GM18526 (cell line): ENCODE data around the gene FAM171A1.

ENCODE experiments used
- POLR2A ChIP-seq: IDR thresholded peaks from 3 replicates; pipeline ENCODE4 v1.6.1; 2011; ENCODE audit not compliant: insufficient read length; ENCODE audit errors: extremely low read depth

The FAM171A1 gene

DNA sequence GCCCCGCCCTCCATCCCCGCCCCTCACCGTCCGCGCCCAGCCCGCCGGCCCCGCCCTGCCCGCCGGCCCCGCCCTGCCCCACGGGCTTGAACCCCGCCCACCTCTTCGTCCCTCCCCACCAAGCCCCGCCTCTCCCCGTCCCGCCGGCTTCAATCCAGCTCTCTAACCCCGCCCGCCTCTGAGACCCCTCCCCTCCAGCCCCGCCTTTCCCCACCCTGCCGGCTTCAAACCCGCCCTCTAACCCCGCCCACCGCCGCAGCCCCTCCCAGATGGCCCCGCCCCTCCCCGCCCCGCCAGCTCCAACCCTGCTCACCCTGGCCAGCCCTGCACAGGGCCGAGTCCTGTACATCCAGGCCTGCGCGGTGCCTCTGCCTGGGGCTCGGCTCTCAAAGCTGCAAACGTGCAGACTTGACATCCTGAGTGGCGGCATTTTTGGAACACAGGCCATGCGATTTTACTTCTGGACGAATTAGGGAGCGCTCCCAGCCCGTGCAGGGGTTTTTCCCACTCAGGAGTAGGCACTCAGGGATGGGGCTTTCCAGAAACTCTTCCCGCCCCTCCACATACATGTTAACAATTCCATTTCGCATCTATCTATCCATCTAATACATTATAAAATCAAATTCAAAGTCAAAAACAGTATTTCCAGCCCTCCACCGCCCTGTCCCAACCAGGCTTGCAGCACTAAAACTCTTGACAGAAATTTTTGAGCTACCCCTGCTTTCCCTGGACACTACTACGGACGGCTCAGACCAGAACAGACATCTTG, 202.1 kb downstream of the FAM171A1 start:
- peak; percentile 61 for TF ChIP-seq POLR2A

DNA sequence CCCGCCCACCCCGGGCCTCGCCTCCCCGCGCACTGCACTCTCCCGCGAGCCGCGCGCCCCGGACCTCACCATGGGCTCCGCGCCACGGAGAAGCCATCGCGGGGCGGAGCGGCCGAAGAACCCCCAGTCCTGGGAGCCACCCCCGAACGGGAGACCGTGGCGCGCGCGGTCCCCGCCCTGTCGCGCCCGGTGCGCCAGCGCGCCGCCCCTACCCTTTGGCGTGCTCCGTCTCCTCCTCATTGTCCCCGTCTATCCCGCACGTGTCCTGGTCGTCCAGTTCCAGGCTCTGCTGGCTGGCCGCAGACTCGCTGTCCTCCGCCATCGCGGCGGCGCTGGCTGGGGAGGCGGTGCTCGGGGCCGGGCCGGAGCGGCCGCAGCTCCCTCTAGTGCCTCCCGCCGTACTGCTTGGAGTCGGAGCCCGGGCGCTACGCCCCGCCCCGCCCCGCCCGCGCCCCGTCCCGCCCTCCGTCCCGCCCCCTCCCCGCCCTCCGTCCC, 202.8 kb downstream of the FAM171A1 start, which contains the start of gene NMT2:
Gene NMT2 (minus strand): TSS at position 403 of the 495 bp plus-strand sequence. CDS start 81 bp downstream, at position 322.
- peak; percentile 82 for TF ChIP-seq POLR2A

DNA sequence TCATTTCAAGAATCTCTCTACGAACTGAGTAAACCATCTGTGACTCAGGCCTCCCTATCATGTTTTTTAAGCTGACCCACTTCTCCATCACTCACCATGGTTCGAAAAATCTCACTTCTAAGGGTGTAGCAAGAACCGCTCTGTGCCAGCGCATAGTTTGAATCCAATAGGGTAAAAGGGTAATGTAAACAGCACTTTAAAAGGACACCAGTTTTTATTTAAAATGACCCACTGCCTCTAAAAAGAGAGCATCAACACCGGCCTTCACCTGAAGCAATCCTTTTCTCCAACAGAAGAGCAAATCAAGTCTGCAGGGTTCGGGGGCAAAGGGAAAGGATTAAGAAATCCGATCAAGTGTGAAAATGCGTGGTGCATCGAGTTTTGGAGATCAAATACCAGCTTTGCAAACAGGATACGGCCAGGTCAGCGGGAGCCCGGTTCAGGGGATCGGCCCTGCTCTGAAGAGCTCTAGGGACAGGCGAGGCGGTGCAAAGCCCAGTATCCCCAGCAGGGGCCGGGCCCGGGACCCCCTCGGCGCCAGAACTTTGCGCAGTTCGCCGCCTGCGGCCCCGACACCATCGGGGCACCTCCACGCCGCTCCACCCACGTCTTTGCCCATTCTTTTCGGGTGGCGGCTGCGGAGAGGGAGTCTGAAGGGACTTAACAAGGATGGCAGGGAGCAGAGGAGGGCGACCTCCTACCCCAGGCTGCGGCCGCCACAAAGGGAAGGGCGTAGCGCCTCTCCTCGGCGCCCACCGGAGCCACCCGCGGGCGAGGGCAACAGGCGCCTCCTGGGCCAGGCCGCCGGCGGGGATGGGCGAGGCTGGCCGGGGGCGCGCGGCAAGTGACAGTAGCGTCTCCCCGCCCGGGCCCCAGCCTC, 203.4 kb downstream of the FAM171A1 start:
- no peak for TF ChIP-seq POLR2A

GRCh38 chr10:15166325-15166724, 204.8 kb downstream of the FAM171A1 start:
- no peak for TF ChIP-seq POLR2A

- TF ChIP-seq POLR2A: no peak
Measured at GRCh38 chr10:15163253-15163828, 207.7 kb downstream of the FAM171A1 start.
